ENCODE results near the gene ZNF26.

DNA sequence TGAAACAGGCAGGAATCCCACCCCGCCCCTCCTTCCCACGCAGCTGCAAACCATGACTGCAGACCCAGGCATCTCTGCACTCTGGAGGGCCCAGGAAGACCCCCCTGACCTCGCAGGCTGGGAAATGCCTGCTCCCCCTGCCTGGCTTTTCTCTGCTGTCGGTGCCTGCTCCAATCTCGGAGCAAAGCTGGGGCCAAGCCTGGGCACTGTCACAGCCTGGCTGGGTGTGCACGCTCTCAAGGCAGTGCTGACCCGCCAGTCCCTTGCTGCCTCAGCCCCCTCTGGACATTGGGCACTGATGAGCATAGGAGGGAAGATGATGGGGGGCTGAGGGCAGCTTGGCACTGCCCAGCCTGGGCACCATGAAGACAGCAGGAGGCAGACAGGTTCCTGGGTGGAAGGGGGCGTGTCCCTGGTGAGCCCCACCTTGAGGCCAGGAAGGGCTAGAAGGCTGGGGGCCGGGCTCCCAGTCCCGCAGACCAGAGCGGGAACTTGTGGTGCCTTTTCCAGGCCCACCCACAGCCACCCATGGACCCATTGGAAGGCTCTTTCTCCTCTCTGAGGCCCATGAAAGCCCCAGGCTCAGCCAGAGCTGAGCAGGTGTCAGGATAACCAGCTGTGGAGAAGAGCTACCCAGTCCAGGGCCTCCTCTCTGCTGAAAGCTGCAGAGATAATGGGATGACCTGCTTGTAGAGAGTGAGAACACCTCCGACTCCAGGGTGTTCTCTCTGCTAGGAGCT, 19.3 kb upstream of the ZNF26 start:
- TF ChIP-seq, protein P1, sequence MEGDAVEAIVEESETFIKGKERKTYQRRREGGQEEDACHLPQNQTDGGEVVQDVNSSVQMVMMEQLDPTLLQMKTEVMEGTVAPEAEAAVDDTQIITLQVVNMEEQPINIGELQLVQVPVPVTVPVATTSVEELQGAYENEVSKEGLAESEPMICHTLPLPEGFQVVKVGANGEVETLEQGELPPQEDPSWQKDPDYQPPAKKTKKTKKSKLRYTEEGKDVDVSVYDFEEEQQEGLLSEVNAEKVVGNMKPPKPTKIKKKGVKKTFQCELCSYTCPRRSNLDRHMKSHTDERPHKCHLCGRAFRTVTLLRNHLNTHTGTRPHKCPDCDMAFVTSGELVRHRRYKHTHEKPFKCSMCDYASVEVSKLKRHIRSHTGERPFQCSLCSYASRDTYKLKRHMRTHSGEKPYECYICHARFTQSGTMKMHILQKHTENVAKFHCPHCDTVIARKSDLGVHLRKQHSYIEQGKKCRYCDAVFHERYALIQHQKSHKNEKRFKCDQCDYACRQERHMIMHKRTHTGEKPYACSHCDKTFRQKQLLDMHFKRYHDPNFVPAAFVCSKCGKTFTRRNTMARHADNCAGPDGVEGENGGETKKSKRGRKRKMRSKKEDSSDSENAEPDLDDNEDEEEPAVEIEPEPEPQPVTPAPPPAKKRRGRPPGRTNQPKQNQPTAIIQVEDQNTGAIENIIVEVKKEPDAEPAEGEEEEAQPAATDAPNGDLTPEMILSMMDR (conservative IDR thresholded peaks at IDR 0.05; ENCODE audit: low read depth, low read length), result no peak
- TF ChIP-seq EZH2 (IDR thresholded peaks at IDR 0.05; ENCODE audit: borderline replicate concordance, low read depth, low read length, poor library complexity, severe bottlenecking), result no peak

Measured in A673 (cell line).